HepG2 (cell line): ENCODE data around the gene PEX5L. TPM values are rescaled to one million over a fixed set of nuclear protein-coding genes. Genes with fewer than 3 reads are reported as not detected.

ENCODE experiments used
- ATAC-seq: fragments of 200-7000 bp; cut with Tn5 transposase; 3 replicates; pipeline ENCODE4 v1.9.1; 2020; ENCODE audit warnings: mild to moderate bottlenecking, moderate library complexity
- BruUV-seq: library from RNA; stranded (reverse); fragments of 400-500 nt; replicated peaks from 2 replicates; lab custom pipeline; 2021; lab: Mats Ljungman, UMichigan
- CTCF ChIA-PET: fragments of 300-600 bp; formaldehyde crosslinking; extraction: SDS; loops from one replicate; lab custom pipeline; 2021; ENCODE audit warnings: low total read pairs, inconsistent platforms, low intra/inter-chr PET ratio; lab: Yijun Ruan, JAX
- POLR2A ChIA-PET: fragments of 350-600 bp; sonication (Branson Sonifier 250); formaldehyde crosslinking; loops from one replicate; lab custom pipeline; 2020; ENCODE audit warnings: antibody characterized with exemption, inconsistent platforms; lab: Yijun Ruan, JAX
- DNase-seq: peaks from one replicate; pipeline ENCODE4 v3.0.0-alpha.2; 2015; ENCODE audit warnings: low spot score
- FAIRE-seq: peaks from 3 replicates; lab custom pipeline; 2011; peaks lifted over from hg19 to GRCh38; lab: Jason Lieb, UNC
- H2AFZ ChIP-seq: one replicate; pipeline ENCODE4 v1.6.1; 2011; ENCODE audit warnings: low read length, inconsistent platforms
- H3K27ac ChIP-seq: fragments of 300-600 bp; 3 replicates; pipeline ENCODE4 v1.8.0; 2011; ENCODE audit warnings: mixed run types, mild to moderate bottlenecking, mixed read lengths, low read length, inconsistent platforms; ENCODE audit not compliant: insufficient read depth; ENCODE audit errors: extremely low read length
- H3K27me3 ChIP-seq, 2 experiments: fragments of 200-600 bp in 1 of 2; 2 replicates in 1 of 2; 3 replicates in 1 of 2; pipeline versions ENCODE4 v1.6.0 to v1.8.0; 2011; ENCODE audit warnings: low read length in 2 of 2, mild to moderate bottlenecking in 2 of 2, moderate library complexity in 2 of 2, inconsistent platforms in 1 of 2; ENCODE audit not compliant: insufficient read depth in 2 of 2, control insufficient read depth in 1 of 2
- H3K36me3 ChIP-seq, 2 experiments: fragments of 200-600 bp in 1 of 2; replicated peaks in 1 of 2; 2 replicates in 1 of 2; 3 replicates in 1 of 2; pipeline versions ENCODE4 v1.5.1 to v1.8.0; 2011; ENCODE audit warnings: low read length in 2 of 2, inconsistent platforms in 1 of 2; ENCODE audit not compliant: insufficient read depth in 2 of 2, control insufficient read depth in 1 of 2
- H3K4me1 ChIP-seq: 2 replicates; pipeline ENCODE4 v1.5.1; 2012; ENCODE audit warnings: low read length, inconsistent platforms; ENCODE audit not compliant: insufficient read depth
- H3K4me2 ChIP-seq: 2 replicates; pipeline ENCODE4 v1.6.0; 2011; ENCODE audit warnings: low read depth, low read length, inconsistent platforms
- H3K4me3 ChIP-seq, 3 experiments: fragments of 200-600 bp in 1 of 3; sonication (generic), shearing (Covaris generic) in 1 of 3; replicated peaks in 1 of 3; 2 replicates each; pipeline ENCODE4 v1.5.1; 2011 to 2016; ENCODE audit warnings: low read length in 3 of 3, inconsistent platforms in 2 of 3, low read depth in 2 of 3, mild to moderate bottlenecking in 2 of 3, control low read depth in 1 of 3, mixed read lengths in 1 of 3; ENCODE audit not compliant: insufficient read depth in 1 of 3
- H3K79me2 ChIP-seq: one replicate; pipeline ENCODE4 v1.6.1; 2011; ENCODE audit warnings: low read length, inconsistent platforms; ENCODE audit not compliant: insufficient read depth
- H3K9ac ChIP-seq: 2 replicates; pipeline ENCODE4 v1.6.0; 2011; ENCODE audit warnings: mild to moderate bottlenecking, low read depth, low read length, inconsistent platforms; ENCODE audit not compliant: insufficient read depth
- H3K9me3 ChIP-seq: 2 replicates; pipeline ENCODE4 v1.5.1; 2012; ENCODE audit warnings: mild to moderate bottlenecking, low read length
- H4K20me1 ChIP-seq: 2 replicates; pipeline ENCODE4 v1.6.0; 2011; ENCODE audit warnings: inconsistent platforms, mild to moderate bottlenecking, low read length, moderate library complexity; ENCODE audit not compliant: insufficient read depth
- DNMT3B ChIP-seq: conservative IDR thresholded peaks from 2 replicates; pipeline ENCODE4 v1.6.1; 2016; ENCODE audit warnings: missing biosample characterization, control low read depth
- EP300 ChIP-seq, 3 experiments: sonication (generic) in 1 of 3; formaldehyde crosslinking in 1 of 3; IDR thresholded peaks; 2 replicates each; pipeline versions ENCODE4 v1.5.1 to v1.6.1; 2011 to 2020; ENCODE audit warnings: low read depth in 2 of 3, low read length in 2 of 3, borderline replicate concordance in 1 of 3, improper control_type of control experiment in 1 of 3, mild to moderate bottlenecking in 1 of 3, missing genetic modification reagents in 1 of 3, moderate library complexity in 1 of 3
- MYNN ChIP-seq: sonication (generic); formaldehyde crosslinking; IDR thresholded peaks from 2 replicates; pipeline ENCODE4 v1.4.0; 2020; ENCODE audit warnings: mild to moderate bottlenecking, low read depth, missing genetic modification reagents
- SKI ChIP-seq: fragments of 450-650 bp; IDR thresholded peaks from one replicate; pipeline ENCODE4 v1.6.1; 2018; ENCODE audit warnings: mild to moderate bottlenecking; ENCODE audit not compliant: partially characterized antibody
- ZFY ChIP-seq: sonication (generic); formaldehyde crosslinking; IDR thresholded peaks from 2 replicates; pipeline ENCODE4 v1.4.0; 2020; ENCODE audit warnings: missing genetic modification reagents
- ZNF383 ChIP-seq: sonication (generic); formaldehyde crosslinking; IDR thresholded peaks from 2 replicates; pipeline ENCODE4 v1.4.0; 2020; ENCODE audit warnings: missing genetic modification reagents, mild to moderate bottlenecking, borderline replicate concordance
- ZNF543 ChIP-seq: sonication (generic); formaldehyde crosslinking; IDR thresholded peaks from 2 replicates; pipeline ENCODE4 v1.4.0; 2020; ENCODE audit warnings: mild to moderate bottlenecking, missing genetic modification reagents
- ZNF660 ChIP-seq: sonication (generic); formaldehyde crosslinking; IDR thresholded peaks from 2 replicates; pipeline ENCODE4 v1.5.1; 2020; ENCODE audit warnings: mild to moderate bottlenecking, low read depth, missing genetic modification reagents, borderline replicate concordance
- ZNF670 ChIP-seq: sonication (generic); formaldehyde crosslinking; IDR thresholded peaks from 2 replicates; pipeline ENCODE4 v1.8.0; 2022; ENCODE audit warnings: mild to moderate bottlenecking, missing genetic modification reagents, borderline replicate concordance
- ZNF746 ChIP-seq: sonication (generic); formaldehyde crosslinking; IDR thresholded peaks from 2 replicates; pipeline ENCODE4 v1.8.0; 2022; ENCODE audit warnings: mild to moderate bottlenecking, missing genetic modification reagents
- ZNF775 ChIP-seq: sonication (generic); formaldehyde crosslinking; IDR thresholded peaks from 2 replicates; pipeline ENCODE4 v1.4.0; 2020; ENCODE audit warnings: missing genetic modification reagents, mild to moderate bottlenecking, moderate library complexity, borderline replicate concordance
- ZNF788 ChIP-seq: sonication (generic); formaldehyde crosslinking; IDR thresholded peaks from 2 replicates; pipeline ENCODE4 v1.5.0; 2020; ENCODE audit warnings: mild to moderate bottlenecking, missing genetic modification reagents, borderline replicate concordance
- ZNF83 ChIP-seq: sonication (generic); formaldehyde crosslinking; IDR thresholded peaks from 2 replicates; pipeline ENCODE4 v1.4.0; 2020; ENCODE audit warnings: missing genetic modification reagents, mild to moderate bottlenecking, borderline replicate concordance
- ZSCAN30 ChIP-seq: sonication (generic); formaldehyde crosslinking; IDR thresholded peaks from 2 replicates; pipeline ENCODE4 v1.5.0; 2020; ENCODE audit warnings: mild to moderate bottlenecking, missing genetic modification reagents
- WGBS: methylation state at CpG from one replicate; pipeline ENCODE4 v1.1.6; 2017; ENCODE audit warnings: low lambda C conversion rate; 5-methylcytosine and 5-hydroxymethylcytosine counted together
- in situ Hi-C: cut with HindIII; loops from 2 replicates; pipeline ENCODE4 v1.10.0; 2017; ENCODE audit warnings: low pct_unique_long_range_greater_than_20kb; ENCODE audit not compliant: extremely low pct_ligation_motif_present
- intact Hi-C: fragments of 100-400 bp; cut with micrococcal nuclease; formaldehyde crosslinking; loops from one replicate; pipeline ENCODE4 v1.10.0; 2022; ENCODE audit not compliant: unreplicated experiment
- polyA plus RNA-seq, 8 experiments: library from polyadenylated mRNA; depleted of rRNA in 3 of 8; stranded (reverse) in 7 of 8; unstranded in 1 of 8; fragments of >200 nt; fragmentation: Illumina TruSeq in 4 of 8; extraction: Trizol in 4 of 8; gene quantifications; 2 replicates each; pipeline versions ENCODE4 v1.2.1 to v1.2.3, GENCODE V29; 2011 to 2016; ENCODE audit warnings: low read depth in 4 of 8, missing spikeins in 1 of 8, mixed read lengths in 1 of 8; ENCODE audit not compliant: insufficient read depth in 1 of 8
- total RNA-seq, 5 experiments: library from RNA; depleted of rRNA; stranded (reverse); fragments of >200 nt; fragmentation: Illumina TruSeq; extraction: Trizol; gene quantifications; 2 replicates each; pipeline ENCODE4 v1.2.3, GENCODE V29; 2016; ENCODE audit warnings: low read depth in 1 of 5
- TF ChIP-seq, protein P1 (sequence below): sonication (generic); formaldehyde crosslinking; IDR thresholded peaks from 2 replicates; pipeline ENCODE4 v1.5.0; 2020; ENCODE audit warnings: mild to moderate bottlenecking, missing genetic modification reagents
- TF ChIP-seq, protein P2 (sequence below): sonication (generic); formaldehyde crosslinking; IDR thresholded peaks from 2 replicates; pipeline ENCODE4 v1.5.0; 2020; ENCODE audit warnings: missing genetic modification reagents, mild to moderate bottlenecking, borderline replicate concordance

PEX5L gene
- total and polyA plus RNA-seq, 2 of the 13 experiments (the other 11 are each of a cell fraction or from before 2014, with no cell fraction given): not detected

DNA sequence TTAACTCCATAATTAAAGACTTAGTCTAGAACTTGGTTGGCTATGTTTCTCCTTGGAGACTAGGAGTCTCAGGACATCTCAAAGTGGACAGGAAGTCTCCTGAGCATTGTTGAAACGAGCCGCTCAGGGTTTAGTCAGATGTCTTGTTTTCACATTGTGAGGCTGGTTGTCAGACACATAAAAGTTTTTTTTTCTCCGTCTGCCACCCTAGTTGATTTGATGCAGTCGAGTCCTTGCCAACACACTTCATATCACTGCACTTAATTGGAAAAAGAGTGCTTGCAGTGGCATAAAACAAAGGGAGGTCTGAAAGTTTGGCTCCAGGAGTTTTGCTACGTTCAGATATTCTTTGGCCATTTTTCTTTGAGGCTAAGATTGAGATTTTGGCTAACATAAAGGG is 291.0 kb downstream of the PEX5L start:
- Histone ChIP-seq H3K9me3 (no peaks in the 10 kb centered on the region), H3K4me3 (no peak overlapping the region), H3K4me1 (peaks cover 40% of the 10 kb centered on the region), H3K9ac (no peak overlapping the region), H3K36me3 (peaks cover 17 to 56% of the 10 kb centered on the region in 2 experiments; a peak in 4 of 5 replicates), H3K27me3 (no peaks in the 10 kb centered on the region), H4K20me1 (no peaks in the 10 kb centered on the region), H3K4me2 (no peak overlapping the region), H2AFZ (no peak overlapping the region), H3K27ac (no peak overlapping the region), H3K79me2 (peaks cover 11% of the 10 kb centered on the region)
- ChIA-PET CTCF (no interaction called here), POLR2A (no interaction called here)
- TF ChIP-seq ZNF775 (CRISPR knock-in tag): no peak
- no peak for TF ChIP-seq ZNF83
- no peak for TF ChIP-seq ZNF788
- TF ChIP-seq, protein P1, sequence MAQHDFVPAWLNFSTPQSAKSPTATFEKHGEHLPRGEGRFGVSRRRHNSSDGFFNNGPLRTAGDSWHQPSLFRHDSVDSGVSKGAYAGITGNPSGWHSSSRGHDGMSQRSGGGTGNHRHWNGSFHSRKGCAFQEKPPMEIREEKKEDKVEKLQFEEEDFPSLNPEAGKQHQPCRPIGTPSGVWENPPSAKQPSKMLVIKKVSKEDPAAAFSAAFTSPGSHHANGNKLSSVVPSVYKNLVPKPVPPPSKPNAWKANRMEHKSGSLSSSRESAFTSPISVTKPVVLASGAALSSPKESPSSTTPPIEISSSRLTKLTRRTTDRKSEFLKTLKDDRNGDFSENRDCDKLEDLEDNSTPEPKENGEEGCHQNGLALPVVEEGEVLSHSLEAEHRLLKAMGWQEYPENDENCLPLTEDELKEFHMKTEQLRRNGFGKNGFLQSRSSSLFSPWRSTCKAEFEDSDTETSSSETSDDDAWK (CRISPR knock-in tag): no peak
- TF ChIP-seq MYNN (CRISPR knock-in tag): no peak
- no peak for TF ChIP-seq ZNF543
- no peak for TF ChIP-seq ZNF383 (CRISPR knock-in tag)
- no peak for TF ChIP-seq EP300 (IDR thresholded peaks at IDR 0.05; ENCODE audit: low read depth in 2 of 2, low read length in 2 of 2)
- no peak for TF ChIP-seq EP300 (CRISPR knock-in tag; IDR thresholded peaks at IDR 0.05; ENCODE audit: borderline replicate concordance)
- TF ChIP-seq ZNF746 (CRISPR knock-in tag): no peak
- TF ChIP-seq SKI: no peak
- TF ChIP-seq ZNF670 (CRISPR knock-in tag): no peak
- TF ChIP-seq ZSCAN30 (CRISPR knock-in tag): no peak
- TF ChIP-seq, protein P2, sequence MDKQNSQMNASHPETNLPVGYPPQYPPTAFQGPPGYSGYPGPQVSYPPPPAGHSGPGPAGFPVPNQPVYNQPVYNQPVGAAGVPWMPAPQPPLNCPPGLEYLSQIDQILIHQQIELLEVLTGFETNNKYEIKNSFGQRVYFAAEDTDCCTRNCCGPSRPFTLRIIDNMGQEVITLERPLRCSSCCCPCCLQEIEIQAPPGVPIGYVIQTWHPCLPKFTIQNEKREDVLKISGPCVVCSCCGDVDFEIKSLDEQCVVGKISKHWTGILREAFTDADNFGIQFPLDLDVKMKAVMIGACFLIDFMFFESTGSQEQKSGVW (CRISPR knock-in tag): no peak
- TF ChIP-seq ZNF660 (CRISPR knock-in tag): no peak
- TF ChIP-seq DNMT3B: no peak
- no peak for TF ChIP-seq ZFY
- FAIRE-seq (no peak), ATAC-seq (no peak), DNase-seq (no peak)
- no TSS peak for BruUV-seq
- in situ Hi-C loops: no loop called here
- intact Hi-C loops: no loop called here
- WGBS: 78% methylated on average over 5 of the region's 5 CpGs
